Measurements from ENCODE around the gene METTL15.

- no peak for TF ChIP-seq EZH2phosphoT487 (IDR thresholded peaks at IDR 0.05; ENCODE audit: low read length)
- TF ChIP-seq CTCF (IDR thresholded peaks at IDR 0.05; ENCODE audit: low read length), result no peak
Measured at GRCh38 chr11:28227460-28227859, 119.3 kb downstream of the METTL15 start.

All from MM.1S (cell line).